Gastroesophageal sphincter (tissue), 3 donors: ENCODE measurements around the gene GSTA3.
"Not testable (repeated sequence)": the region's sequence is repeated elsewhere in the genome, so short reads cannot be mapped to it uniquely, and the experiment has no call there.

ENCODE experiments used
- EP300 ChIP-seq: sonication (generic); formaldehyde crosslinking; IDR thresholded peaks from one replicate; pipeline ENCODE4 v1.6.1; 2017; ENCODE audit warnings: antibody characterized with exemption, mild to moderate bottlenecking
- POLR2A ChIP-seq, 2 donors: fragments of 450-650 bp; IDR thresholded peaks; one replicate each; pipeline ENCODE4 v1.6.1; 2017; ENCODE audit warnings: antibody characterized with exemption in 2 of 2, mild to moderate bottlenecking in 2 of 2, moderate library complexity in 1 of 2
- POLR2AphosphoS5 ChIP-seq: sonication (generic); formaldehyde crosslinking; IDR thresholded peaks from one replicate; pipeline ENCODE4 v1.6.1; 2017; ENCODE audit warnings: antibody characterized with exemption
- TF ChIP-seq, protein P1 (sequence below), 4 experiments: fragments of 200-600 bp in 2 of 4; fragments of 450-650 bp in 2 of 4; sonication (generic) in 1 of 4; IDR thresholded peaks; one replicate each; pipeline ENCODE4 v1.5.1; 2017 to 2019; ENCODE audit warnings: antibody characterized with exemption in 4 of 4, mild to moderate bottlenecking in 2 of 4, moderate library complexity in 2 of 4

DNA sequence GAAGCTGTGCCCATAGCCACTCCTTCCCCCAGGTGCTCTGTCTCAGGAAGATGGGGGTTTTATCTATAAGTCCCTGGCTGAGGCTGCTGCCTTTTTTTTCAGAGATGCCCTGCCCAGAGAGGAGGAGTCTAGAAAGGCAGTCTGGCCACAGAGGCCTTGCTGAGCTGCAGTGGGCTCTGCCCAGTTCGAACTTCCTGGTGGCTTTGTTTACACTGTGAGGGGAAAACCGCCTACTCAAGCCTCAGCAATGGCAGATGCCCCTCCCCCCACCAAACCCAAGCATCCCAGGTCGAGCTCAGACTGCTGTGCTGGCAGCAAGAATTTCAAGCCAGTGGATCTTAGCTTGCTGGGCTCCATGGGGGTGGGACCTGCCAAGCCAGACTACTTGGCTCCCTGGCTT, 53.4 kb downstream of the GSTA3 start:
- TF ChIP-seq POLR2A (IDR thresholded peaks at IDR 0.05); POLR2AphosphoS5; EP300: not testable (repeated sequence)
- TF ChIP-seq, protein P1, sequence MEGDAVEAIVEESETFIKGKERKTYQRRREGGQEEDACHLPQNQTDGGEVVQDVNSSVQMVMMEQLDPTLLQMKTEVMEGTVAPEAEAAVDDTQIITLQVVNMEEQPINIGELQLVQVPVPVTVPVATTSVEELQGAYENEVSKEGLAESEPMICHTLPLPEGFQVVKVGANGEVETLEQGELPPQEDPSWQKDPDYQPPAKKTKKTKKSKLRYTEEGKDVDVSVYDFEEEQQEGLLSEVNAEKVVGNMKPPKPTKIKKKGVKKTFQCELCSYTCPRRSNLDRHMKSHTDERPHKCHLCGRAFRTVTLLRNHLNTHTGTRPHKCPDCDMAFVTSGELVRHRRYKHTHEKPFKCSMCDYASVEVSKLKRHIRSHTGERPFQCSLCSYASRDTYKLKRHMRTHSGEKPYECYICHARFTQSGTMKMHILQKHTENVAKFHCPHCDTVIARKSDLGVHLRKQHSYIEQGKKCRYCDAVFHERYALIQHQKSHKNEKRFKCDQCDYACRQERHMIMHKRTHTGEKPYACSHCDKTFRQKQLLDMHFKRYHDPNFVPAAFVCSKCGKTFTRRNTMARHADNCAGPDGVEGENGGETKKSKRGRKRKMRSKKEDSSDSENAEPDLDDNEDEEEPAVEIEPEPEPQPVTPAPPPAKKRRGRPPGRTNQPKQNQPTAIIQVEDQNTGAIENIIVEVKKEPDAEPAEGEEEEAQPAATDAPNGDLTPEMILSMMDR (IDR thresholded peaks at IDR 0.05), result not testable (repeated sequence)
